IMR-90 (cell line): ENCODE data around the gene BSCL2. TPM values are rescaled to one million over a fixed set of nuclear protein-coding genes. Genes with fewer than 3 reads are reported as not detected.

ENCODE experiments used
- BHLHE40 ChIP-seq: fragments of 150-350 bp; IDR thresholded peaks from 2 replicates; pipeline ENCODE4 v1.6.1; 2016; ENCODE audit warnings: mild to moderate bottlenecking, low read depth, low read length
- NFE2L2 ChIP-seq: fragments of 150-350 bp; IDR thresholded peaks from 2 replicates; pipeline ENCODE4 v1.6.1; 2016; ENCODE audit warnings: low read depth, mild to moderate bottlenecking, low read length
- POLR2A ChIP-seq: IDR thresholded peaks from 2 replicates; pipeline ENCODE4 v1.6.1; 2012; ENCODE audit warnings: mild to moderate bottlenecking, low read depth, low read length
- polyA plus RNA-seq, 3 experiments: library from polyadenylated mRNA; depleted of rRNA; stranded (reverse); fragments of >200 nt; gene quantifications; 2 replicates each; pipeline ENCODE4 v1.2.3, GENCODE V29; 2012; ENCODE audit warnings: low replicate concordance in 1 of 3
- total RNA-seq: library from RNA; depleted of rRNA; stranded (reverse); fragments of >200 nt; gene quantifications from 2 replicates; pipeline ENCODE4 v1.2.3, GENCODE V29; 2012
- TF ChIP-seq, protein P1 (sequence below): fragments of 150-350 bp; IDR thresholded peaks from 2 replicates; pipeline ENCODE4 v1.6.1; 2017; ENCODE audit warnings: mild to moderate bottlenecking, antibody characterized with exemption, low read length, low read depth
- TF ChIP-seq, protein P2 (sequence below): fragments of 150-350 bp; IDR thresholded peaks from 2 replicates; pipeline ENCODE4 v1.6.1; 2016; ENCODE audit warnings: low read depth, mild to moderate bottlenecking, low read length, moderate library complexity, borderline replicate concordance

The BSCL2 gene
- total and polyA plus RNA-seq, 2 of the 4 experiments (the other 2 are of a cell fraction) = 26.2 to 47.1 TPM

DNA sequence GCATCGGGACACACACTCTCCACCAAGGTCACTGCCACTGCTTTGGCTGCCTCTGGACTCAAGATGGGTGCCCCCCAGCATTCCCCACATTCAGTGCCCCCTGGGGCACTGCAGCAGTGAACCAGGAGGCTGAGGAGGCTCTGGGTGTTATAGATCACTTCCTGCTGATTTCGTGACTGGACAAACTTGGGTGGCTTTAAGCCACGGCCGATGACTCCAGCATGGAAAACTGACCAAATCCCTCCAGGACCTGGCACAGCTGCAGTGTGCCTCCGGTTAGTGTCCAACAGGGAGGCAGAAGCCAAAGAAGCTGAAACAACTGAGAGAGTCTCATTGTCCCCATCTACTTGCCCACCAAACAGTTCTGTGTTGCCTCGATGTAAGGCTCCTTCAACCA is 59.6 kb downstream of the BSCL2 start (continued):
- TF ChIP-seq, protein P1, sequence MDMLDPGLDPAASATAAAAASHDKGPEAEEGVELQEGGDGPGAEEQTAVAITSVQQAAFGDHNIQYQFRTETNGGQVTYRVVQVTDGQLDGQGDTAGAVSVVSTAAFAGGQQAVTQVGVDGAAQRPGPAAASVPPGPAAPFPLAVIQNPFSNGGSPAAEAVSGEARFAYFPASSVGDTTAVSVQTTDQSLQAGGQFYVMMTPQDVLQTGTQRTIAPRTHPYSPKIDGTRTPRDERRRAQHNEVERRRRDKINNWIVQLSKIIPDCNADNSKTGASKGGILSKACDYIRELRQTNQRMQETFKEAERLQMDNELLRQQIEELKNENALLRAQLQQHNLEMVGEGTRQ = no peak
- TF ChIP-seq BHLHE40 (no peak), POLR2A (no peak), NFE2L2 (no peak)
- TF ChIP-seq, protein P2, sequence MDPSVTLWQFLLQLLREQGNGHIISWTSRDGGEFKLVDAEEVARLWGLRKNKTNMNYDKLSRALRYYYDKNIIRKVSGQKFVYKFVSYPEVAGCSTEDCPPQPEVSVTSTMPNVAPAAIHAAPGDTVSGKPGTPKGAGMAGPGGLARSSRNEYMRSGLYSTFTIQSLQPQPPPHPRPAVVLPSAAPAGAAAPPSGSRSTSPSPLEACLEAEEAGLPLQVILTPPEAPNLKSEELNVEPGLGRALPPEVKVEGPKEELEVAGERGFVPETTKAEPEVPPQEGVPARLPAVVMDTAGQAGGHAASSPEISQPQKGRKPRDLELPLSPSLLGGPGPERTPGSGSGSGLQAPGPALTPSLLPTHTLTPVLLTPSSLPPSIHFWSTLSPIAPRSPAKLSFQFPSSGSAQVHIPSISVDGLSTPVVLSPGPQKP = no peak
